OCI-LY1 (cell line): ENCODE measurements around the gene ZDBF2.

ENCODE experiments used
- H2AFZ ChIP-seq: fragments of 200-600 bp; sonication (generic), shearing (Covaris generic); 2 replicates; pipeline ENCODE4 v1.6.0; 2014; ENCODE audit warnings: antibody characterized with exemption, mild to moderate bottlenecking, low read length
- H3F3A ChIP-seq: fragments of 200-600 bp; sonication (generic), shearing (Covaris generic); 2 replicates; pipeline ENCODE4 v1.6.0; 2014; ENCODE audit warnings: mild to moderate bottlenecking, antibody characterized with exemption, low read length, moderate library complexity; ENCODE audit not compliant: insufficient read depth
- H3K27ac ChIP-seq: fragments of 200-600 bp; sonication (generic); 2 replicates; pipeline ENCODE4 v1.5.1; 2014; ENCODE audit warnings: low read length, mixed run types, mild to moderate bottlenecking, low read depth; ENCODE audit not compliant: poor library complexity, severe bottlenecking
- H3K27me3 ChIP-seq: fragments of 200-600 bp; sonication (generic); 2 replicates; pipeline ENCODE4 v1.6.0; 2014; ENCODE audit warnings: antibody characterized with exemption, mild to moderate bottlenecking, low read length, moderate library complexity; ENCODE audit not compliant: insufficient read depth
- H3K36me3 ChIP-seq: fragments of 200-600 bp; sonication (generic); 2 replicates; pipeline ENCODE4 v1.6.1; 2014; ENCODE audit warnings: mild to moderate bottlenecking, antibody characterized with exemption, low read length, moderate library complexity, mixed read lengths; ENCODE audit not compliant: insufficient read depth
- H3K4me1 ChIP-seq: fragments of 200-600 bp; sonication (generic); 2 replicates; pipeline ENCODE4 v1.5.1; 2014; ENCODE audit warnings: mild to moderate bottlenecking, low read length, moderate library complexity; ENCODE audit not compliant: insufficient read depth, severe bottlenecking
- H3K4me2 ChIP-seq: fragments of 200-600 bp; sonication (generic), shearing (Covaris generic); 2 replicates; pipeline ENCODE4 v1.6.1; 2014; ENCODE audit warnings: low read length
- H3K4me3 ChIP-seq: fragments of 200-600 bp; sonication (generic); 2 replicates; pipeline ENCODE4 v1.5.1; 2014; ENCODE audit warnings: low read length, low read depth, mild to moderate bottlenecking, mixed read lengths; ENCODE audit not compliant: poor library complexity, severe bottlenecking
- H3K79me2 ChIP-seq: fragments of 200-600 bp; shearing (Covaris generic); 2 replicates; pipeline ENCODE4 v1.6.1; 2016; ENCODE audit warnings: mixed run types, low read length, mixed read lengths; ENCODE audit not compliant: insufficient read depth
- H3K9ac ChIP-seq: fragments of 200-600 bp; sonication (generic), shearing (Covaris generic); 2 replicates; pipeline ENCODE4 v1.6.1; 2014; ENCODE audit warnings: mild to moderate bottlenecking, low read length, mixed read lengths
- H3K9me2 ChIP-seq: fragments of 200-600 bp; sonication (generic), shearing (Covaris generic); 2 replicates; pipeline ENCODE4 v1.6.1; 2014; ENCODE audit warnings: low read depth, mild to moderate bottlenecking, low read length, mixed read lengths
- H3K9me3 ChIP-seq: fragments of 200-600 bp; shearing (Covaris generic); 2 replicates; pipeline ENCODE4 v1.6.1; 2014; ENCODE audit warnings: low read length, mixed read lengths
- H4K20me1 ChIP-seq: fragments of 200-600 bp; sonication (generic), shearing (Covaris generic); 2 replicates; pipeline ENCODE4 v1.6.0; 2016; ENCODE audit warnings: mild to moderate bottlenecking, low read length; ENCODE audit not compliant: insufficient read depth
- CTCF ChIP-seq: fragments of 200-600 bp; sonication (generic), shearing (Covaris generic); IDR thresholded peaks from 2 replicates; pipeline ENCODE4 v1.5.1; 2017; ENCODE audit warnings: mild to moderate bottlenecking, antibody characterized with exemption, low read length, moderate library complexity, mixed read lengths
- EZH2 ChIP-seq: fragments of 200-600 bp; sonication (generic), shearing (Covaris generic); IDR thresholded peaks from 2 replicates; pipeline ENCODE4 v1.8.0; 2017; ENCODE audit warnings: borderline replicate concordance, mixed run types, mild to moderate bottlenecking, antibody characterized with exemption, low read length, moderate library complexity, mixed read lengths

The ZDBF2 gene

DNA sequence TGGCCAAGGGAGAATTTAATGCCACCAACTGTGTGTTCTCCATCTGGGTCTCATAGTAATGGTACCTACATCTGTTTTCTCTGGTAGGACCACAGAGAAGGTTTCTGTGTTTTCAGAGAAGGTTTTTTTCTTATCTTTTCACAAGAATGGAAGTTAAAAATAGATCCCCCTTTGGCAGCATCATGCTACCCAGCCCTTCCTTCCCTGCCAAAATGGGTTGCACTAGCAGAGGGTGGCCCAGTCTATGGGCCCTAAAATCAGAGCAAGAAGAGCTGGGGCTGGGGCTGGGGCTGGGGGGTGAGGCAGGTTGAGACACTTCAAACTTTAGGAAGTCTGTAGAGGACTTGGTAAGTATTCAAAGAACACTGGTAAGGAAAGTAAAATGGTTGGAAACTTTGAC, 44.8 kb upstream of the ZDBF2 start:
- Histone ChIP-seq H3K4me1 (no peaks in the 10 kb centered on the region), H3K79me2 (no peaks in the 10 kb centered on the region), H4K20me1 (no peaks in the 10 kb centered on the region), H3K36me3 (no peaks in the 10 kb centered on the region), H3K9ac (no peak overlapping the region), H3F3A (no peaks in the 10 kb centered on the region), H3K9me2 (no peaks in the 10 kb centered on the region), H2AFZ (no peak overlapping the region), H3K4me2 (no peak overlapping the region), H3K27ac (no peak overlapping the region), H3K9me3 (no peaks in the 10 kb centered on the region), H3K4me3 (no peak overlapping the region), H3K27me3 (no peaks in the 10 kb centered on the region)
- no peak for TF ChIP-seq EZH2
- TF ChIP-seq CTCF: no peak

DNA sequence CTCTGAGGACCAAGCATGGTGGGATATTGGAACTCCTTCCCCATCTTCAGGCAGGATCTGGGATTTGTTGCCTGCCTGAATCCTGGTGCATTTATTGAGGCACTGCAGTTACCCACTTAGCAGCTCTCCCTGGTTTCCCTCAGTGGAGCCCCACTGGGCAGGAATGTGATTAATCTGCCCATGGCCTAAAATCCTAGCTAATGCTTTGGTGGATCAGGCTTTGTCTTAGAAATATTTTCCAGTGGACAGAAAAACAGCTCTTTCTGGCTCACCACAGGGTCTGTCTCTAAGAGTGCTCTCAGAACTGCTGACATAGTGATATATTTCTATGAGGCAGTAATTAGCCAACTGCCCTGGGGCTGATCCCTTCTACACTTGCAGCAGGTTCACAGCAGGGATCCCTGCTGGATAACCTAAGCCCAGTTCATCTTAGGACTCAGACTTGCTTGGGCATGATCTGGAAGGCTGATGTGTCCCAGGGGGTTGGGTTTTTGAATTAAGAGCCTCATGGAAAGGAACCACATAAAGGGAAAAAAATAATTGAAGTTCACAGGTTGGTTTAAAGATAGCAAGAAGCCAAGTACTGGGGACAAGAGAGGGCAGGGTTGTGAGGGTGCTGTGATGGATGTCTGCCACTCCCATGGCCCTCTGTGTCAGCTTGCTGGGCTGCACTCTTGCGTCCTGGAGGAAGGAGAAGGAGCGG, 44.3 kb upstream of the ZDBF2 start:
- Histone ChIP-seq H3K4me1 (no peaks in the 10 kb centered on the region), H3K4me3 (no peak overlapping the region), H4K20me1 (no peaks in the 10 kb centered on the region), H3K9me2 (no peaks in the 10 kb centered on the region), H3K9me3 (no peaks in the 10 kb centered on the region), H3K9ac (no peak overlapping the region), H2AFZ (no peak overlapping the region), H3K79me2 (no peaks in the 10 kb centered on the region), H3K27me3 (no peaks in the 10 kb centered on the region), H3K36me3 (no peaks in the 10 kb centered on the region), H3K4me2 (no peak overlapping the region), H3K27ac (no peak overlapping the region), H3F3A (no peaks in the 10 kb centered on the region)
- TF ChIP-seq CTCF (no peak), EZH2 (no peak)

DNA sequence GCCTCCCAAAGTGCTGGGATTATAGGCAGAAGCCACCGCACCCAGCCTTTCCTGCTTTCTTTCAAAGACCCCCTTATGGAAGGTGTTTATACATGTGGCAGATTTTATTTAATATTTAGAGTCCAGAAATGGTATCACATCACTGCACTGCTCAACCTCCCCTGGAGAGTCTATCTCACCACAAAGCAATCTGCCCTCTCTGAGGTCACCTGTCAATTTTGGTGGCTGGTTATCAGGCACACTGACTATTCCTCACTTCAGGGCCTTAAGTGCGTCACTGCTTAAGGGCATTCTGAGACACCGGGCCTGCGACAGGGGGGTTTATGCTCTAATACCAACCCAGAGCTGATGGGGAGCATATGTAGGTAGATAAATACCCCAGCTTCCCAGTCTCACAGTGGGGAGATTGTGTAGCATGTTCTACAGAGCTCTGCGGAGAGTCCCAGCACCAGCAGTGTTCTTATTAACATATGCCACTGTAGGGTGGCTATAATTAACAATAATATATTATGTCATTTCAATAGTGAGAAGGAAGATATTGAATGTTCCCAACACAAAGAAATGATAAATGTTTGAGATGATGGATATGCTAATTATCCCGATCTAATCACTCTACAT, 42.7 kb upstream of the ZDBF2 start:
- Histone ChIP-seq H3K9me3 (no peaks in the 10 kb centered on the region), H3K9ac (no peak overlapping the region), H3K9me2 (no peaks in the 10 kb centered on the region), H3K27me3 (no peaks in the 10 kb centered on the region), H4K20me1 (no peaks in the 10 kb centered on the region), H3K27ac (no peak overlapping the region), H3K4me1 (no peaks in the 10 kb centered on the region), H3K36me3 (no peaks in the 10 kb centered on the region), H3F3A (no peaks in the 10 kb centered on the region), H3K4me2 (no peak overlapping the region), H3K79me2 (no peaks in the 10 kb centered on the region), H2AFZ (no peak overlapping the region), H3K4me3 (no peak overlapping the region)
- no peak for TF ChIP-seq CTCF
- no peak for TF ChIP-seq EZH2
